NCI-H1092 (cell line): ENCODE measurements around the gene PARVA.

Experiments used
- DNase-seq: peaks from one replicate; lab custom pipeline; 2025; lab: John Stamatoyannopoulos, UW

Gene PARVA

GRCh38 chr11:12556155-12556554, 178.8 kb downstream of the PARVA start:
- DNase-seq, result no peak

DNA sequence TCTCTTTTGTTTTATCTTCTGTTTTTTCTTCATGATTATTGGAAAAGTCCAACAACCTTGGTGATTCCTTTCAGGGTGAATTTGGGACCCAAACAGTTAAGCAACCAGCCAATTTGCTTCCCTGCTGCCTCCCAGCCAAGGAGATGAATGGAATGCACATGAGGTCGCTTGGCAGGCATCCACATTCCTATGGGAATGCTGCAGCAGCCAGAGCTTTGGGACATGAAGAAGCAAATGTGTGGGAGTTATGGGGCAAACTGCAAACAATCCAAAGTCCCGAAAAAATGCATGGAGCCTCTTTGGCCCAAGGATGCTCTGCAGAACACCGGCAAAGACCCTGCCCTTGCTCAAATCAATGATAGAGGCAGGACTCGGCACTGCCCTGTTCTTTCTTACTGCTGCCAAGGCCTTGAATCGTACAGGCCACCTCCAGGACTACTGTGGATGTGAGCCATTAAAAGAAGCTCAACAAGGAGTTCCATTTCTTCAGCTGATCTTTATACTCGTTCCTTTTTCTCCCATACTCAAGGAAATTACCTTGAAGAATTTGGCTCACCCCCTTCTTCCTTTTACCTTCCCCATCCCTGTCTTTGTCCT, 179.5 kb downstream of the PARVA start:
- no peak for DNase-seq

DNA sequence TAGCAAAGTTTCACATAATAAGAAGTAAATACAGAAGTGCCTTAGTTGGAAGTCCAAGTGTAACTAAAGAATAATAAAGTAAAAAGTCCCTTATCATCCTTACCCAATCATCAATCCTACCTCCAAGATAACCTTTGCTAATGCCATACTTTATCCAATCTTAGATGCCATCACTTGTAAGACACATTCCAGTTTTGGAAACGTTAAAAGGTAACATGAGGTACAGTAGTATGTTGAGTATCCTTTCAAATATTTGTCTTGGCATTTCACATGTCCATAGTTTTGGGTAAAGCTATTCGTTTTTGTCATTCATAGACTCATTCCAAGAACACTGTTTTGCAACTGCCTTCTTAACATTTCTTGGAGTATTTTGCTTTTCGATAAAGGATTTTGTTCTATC, 181.6 kb downstream of the PARVA start:
- no peak for DNase-seq

DNA sequence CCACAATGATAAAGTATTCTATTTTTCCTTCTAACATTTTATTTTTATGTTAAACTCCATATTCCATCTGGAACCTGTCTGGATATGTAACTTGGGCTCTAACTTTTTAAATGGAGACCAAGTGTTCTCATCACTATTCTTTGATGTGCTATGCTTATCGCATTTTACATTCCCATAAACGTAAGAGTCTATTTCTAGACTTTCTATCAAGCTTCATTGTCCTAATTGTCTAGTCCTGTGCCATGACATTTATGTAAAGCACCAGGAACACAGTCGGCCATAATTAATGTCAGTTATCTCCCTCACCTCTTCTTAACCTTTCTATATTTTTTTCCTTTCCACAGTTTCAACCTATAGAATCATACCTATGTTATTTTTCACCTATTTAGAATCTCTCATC, 183.0 kb downstream of the PARVA start:
- DNase-seq, result no peak

- no peak for DNase-seq
Observed at GRCh38 chr11:12560861-12561260, 183.5 kb downstream of the PARVA start.

GRCh38 chr11:12564012-12564411, 186.6 kb downstream of the PARVA start:
- no peak for DNase-seq

DNA sequence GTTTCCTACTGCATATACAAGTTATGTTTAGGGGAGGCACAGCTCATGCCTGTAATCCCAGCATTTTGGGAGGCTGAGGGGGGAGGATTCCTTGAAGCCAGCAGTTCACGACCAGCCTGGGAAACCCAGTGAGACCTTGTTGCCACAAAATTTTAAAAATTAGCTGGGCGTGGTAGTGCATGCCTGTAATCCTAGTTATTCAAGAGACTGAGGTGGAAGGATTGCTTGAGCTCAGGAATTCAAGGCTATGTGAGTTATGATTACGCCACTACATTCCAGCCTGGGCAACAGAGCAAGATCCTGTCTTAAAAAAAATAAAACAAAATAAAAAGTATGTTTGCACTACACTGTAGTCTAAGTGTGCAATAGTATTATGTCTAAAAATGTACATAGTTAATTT, 188.0 kb downstream of the PARVA start:
- DNase-seq, result no peak

- DNase-seq, result no peak
Observed at GRCh38 chr11:12567746-12568460, 190.5 kb downstream of the PARVA start.

DNA sequence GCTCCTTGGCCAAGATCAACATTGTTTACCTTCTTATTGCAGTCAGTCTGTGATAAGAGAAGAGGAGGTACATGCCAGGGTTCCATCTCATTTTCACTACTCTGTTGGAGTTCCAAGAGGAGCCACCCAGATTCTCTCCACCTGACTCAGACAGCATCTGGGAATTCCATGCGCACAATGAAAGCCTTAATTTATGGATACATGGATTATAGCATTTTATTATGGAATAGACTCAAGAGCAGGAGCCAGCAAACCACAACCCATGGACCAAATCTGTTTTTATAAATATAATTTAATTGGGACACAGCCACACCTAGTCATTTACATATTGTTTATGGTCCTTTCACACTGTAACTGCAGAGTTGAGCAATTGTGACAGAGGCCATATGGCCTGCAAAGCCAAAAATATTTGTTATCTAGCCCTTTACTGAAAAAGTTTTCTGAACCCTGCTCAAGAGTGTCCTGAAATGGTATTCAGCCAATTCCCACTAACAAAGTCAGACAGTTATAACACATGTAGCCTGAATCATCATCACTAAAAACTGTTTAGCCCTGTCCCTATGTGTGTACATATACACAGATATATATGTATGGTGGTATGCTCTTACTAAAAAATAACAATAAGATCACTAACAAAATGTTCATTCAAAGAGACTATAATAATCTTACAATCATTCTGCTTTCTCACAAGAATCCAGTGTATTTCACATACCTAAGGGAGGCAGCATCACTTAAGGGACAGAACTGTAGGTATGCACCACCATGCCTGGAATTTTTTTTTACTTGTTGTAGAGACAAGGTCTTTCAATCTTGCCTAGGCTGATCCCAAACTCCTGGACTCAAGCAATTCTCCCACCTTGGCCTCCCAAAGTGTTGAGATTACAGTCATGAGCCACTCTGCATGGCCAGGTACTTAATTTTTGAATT, 192.4 kb downstream of the PARVA start:
- no peak for DNase-seq

- no peak for DNase-seq
Observed at GRCh38 chr11:12573707-12574485, 196.5 kb downstream of the PARVA start.

GRCh38 chr11:12577725-12578644, 200.6 kb downstream of the PARVA start:
- no peak for DNase-seq

- DNase-seq, result no peak
Observed at GRCh38 chr11:12581416-12581815, 204.0 kb downstream of the PARVA start.

GRCh38 chr11:12581923-12582322, 204.6 kb downstream of the PARVA start:
- DNase-seq, result no peak
